GM10266 (cell line): ENCODE data around the gene ASB10.

Experiments used
- DNase-seq: peaks from one replicate; pipeline ENCODE4 v3.0.0; 2012; ENCODE audit errors: extremely low spot score
- TF ChIP-seq, protein P1 (sequence below): IDR thresholded peaks from 2 replicates; pipeline ENCODE4 v1.5.1; 2012; ENCODE audit warnings: mild to moderate bottlenecking, low read depth; ENCODE audit not compliant: control insufficient read depth, insufficient read depth; ENCODE audit errors: missing control alignments

Gene ASB10

DNA sequence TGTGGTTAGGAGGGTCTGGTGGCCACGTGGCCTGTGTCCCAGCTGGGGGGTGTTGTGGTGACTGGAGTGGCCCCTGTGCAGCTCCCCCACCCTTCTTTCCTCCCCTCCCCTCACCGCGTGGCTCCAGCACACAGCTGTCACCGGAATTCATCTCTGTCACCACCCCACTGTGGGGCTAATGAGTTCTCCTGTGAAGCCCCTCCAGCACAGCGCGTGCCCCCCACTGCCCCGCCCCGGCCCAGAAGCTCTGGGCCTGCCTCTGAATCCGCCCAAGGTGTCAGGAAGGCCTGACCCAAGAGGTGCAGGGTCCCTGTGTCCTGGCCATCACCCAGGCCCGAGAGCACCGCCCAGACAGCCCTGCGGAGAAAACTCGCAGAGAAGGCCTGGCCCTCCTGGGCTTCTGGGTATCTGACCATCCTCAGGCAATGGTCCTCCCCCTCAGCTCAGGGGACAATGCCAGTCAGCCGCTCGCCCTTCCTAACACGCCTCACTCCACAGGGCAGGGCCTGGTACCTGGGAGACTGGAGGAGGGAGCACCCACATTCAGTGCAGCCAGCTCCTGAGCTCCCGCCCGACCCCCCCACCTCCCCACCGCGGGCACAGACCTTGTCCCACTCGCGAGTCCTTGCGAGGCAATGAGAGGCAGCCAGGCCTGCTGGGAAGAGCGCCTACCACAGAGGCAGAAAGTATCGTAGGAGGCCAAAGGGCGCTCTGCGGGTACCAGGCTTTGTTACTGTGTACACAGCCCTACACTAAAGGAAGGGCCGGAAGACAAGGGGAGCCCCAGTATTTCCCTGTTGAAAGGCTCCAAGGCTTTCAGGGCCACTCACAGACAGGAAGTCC, 57.7 kb downstream of the ASB10 start:
- TF ChIP-seq, protein P1, sequence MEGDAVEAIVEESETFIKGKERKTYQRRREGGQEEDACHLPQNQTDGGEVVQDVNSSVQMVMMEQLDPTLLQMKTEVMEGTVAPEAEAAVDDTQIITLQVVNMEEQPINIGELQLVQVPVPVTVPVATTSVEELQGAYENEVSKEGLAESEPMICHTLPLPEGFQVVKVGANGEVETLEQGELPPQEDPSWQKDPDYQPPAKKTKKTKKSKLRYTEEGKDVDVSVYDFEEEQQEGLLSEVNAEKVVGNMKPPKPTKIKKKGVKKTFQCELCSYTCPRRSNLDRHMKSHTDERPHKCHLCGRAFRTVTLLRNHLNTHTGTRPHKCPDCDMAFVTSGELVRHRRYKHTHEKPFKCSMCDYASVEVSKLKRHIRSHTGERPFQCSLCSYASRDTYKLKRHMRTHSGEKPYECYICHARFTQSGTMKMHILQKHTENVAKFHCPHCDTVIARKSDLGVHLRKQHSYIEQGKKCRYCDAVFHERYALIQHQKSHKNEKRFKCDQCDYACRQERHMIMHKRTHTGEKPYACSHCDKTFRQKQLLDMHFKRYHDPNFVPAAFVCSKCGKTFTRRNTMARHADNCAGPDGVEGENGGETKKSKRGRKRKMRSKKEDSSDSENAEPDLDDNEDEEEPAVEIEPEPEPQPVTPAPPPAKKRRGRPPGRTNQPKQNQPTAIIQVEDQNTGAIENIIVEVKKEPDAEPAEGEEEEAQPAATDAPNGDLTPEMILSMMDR, result no peak
- no peak for DNase-seq

DNA sequence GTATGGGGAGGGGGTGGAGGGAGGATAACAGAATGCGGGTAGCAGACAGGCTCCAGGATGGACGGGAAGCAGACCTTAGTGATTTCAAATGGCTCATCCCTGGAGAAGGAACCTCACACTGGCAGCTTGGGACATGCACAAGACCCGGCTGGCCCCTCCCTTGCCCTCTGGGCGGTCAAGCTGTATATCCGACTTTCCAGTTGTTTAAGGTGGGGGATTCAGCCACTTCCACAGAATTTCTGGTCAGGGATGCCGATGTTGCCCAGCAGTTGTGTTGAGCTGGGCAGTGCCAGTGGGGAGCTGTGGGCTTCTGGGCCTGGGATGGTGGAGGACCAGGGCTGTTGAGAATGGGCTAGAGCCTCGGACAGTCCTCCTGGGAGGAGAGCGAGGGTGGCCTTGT, 58.3 kb downstream of the ASB10 start:
- DNase-seq, result no peak
- TF ChIP-seq, protein P1, result no peak

DNA sequence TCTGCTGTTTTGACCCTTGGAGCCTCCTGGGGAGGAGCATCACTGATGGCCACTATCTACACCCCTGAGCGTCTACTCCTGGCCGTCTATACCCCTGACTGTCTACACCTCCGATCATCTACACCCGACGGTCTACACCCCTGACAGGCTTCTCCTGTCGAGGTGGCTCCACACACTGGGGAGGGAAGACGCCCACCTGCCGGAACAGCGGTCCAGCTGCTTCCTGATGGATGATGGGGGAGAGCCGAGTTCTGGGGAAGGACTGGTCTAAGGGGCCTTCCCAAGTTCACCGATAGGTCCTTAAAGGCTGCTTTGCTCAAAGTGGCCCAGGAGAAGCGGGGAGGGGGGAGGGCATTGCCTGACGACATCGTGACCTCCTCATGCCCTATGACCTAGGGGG, 58.9 kb downstream of the ASB10 start:
- TF ChIP-seq, protein P1, result no peak
- no peak for DNase-seq

DNA sequence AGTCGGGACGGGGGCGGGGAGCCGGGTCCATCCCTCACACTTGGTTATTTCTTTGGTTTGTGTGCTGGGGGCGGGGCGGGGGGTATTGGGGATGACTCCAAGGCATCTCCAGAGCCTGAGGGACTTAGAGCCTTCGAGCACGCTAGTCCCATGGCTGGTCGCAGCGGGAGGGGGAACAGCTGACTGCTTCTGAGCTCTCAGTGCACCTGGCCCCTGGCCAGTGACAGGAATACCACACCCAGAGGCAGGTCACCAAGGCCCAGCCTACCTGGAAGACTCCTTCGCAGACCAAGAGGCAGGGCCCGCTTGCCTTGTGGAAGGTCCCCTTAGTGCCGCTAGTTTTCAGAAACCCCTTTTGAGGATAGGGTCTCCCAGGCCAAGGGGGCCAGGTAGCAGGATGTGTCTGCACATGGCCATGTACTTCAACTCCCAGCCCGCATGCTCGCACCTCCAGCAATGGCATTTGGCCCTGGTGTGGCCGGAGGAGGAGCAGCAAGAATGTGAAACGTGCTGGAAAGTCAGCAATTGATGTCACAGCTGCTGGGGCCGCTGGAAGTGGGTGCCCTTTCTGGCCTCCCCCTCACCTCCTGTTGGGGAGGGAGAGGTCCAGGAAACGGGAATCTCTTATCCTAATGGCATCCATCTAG, 60.4 kb downstream of the ASB10 start:
- TF ChIP-seq, protein P1, result no peak
- DNase-seq, result no peak

DNA sequence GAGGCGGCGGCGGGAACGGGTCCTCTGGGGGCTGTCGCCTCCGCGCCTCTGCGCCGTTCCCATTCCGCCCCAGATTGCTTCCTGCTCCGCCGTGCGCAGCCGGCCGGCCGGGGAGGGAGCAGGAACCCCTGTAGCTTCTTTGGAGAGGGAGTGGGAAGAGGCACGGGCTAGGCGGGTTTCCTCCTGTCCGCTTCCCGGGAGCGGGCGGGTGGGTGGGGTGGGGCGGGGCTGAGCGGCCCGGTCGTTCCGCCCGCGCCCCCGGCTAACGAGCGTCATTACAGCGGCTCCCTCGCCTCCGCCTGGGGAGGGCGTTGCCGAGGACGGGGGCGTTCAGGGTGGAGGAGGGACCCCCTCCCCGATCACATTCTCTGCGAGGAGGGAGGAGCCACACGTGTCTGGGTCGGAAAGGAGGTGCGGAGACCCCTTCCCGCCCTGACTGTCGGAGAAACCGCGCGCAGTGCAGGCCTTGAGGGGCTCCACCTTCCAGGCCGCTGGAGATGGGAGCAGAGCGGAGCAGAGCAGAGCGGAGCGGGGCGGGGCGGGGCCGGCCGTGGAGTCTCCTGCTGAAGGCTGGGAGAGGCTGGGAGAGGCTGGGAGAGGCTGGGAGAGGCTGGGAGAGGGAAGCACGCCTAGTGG, 61.1 kb downstream of the ASB10 start:
- TF ChIP-seq, protein P1, result no peak
- DNase-seq, result no peak
